C4-2B (cell line): Measurements from ENCODE around the gene BMX.

Experiments used
- CTCF ChIP-seq: fragments of 450-650 bp; conservative IDR thresholded peaks from 2 replicates; pipeline ENCODE4 v1.5.1; 2017; ENCODE audit warnings: mild to moderate bottlenecking
- ZFX ChIP-seq: fragments of 450-650 bp; IDR thresholded peaks from 2 replicates; pipeline ENCODE4 v1.6.1; 2017

- TF ChIP-seq CTCF: no peak
- TF ChIP-seq ZFX: no peak
Observed at GRCh38 chrX:15499976-15500375, 631 bp upstream of the BMX start.
